H1 (cell line): Measurements from ENCODE around the gene RIMS1. TPM values are rescaled to one million over a fixed set of nuclear protein-coding genes. Genes with fewer than 3 reads are reported as not detected.

ENCODE experiments used
- CTCF ChIA-PET: fragments of 300-600 bp; sonication (Branson Sonifier 250); formaldehyde crosslinking; loops from one replicate; lab custom pipeline; 2021; ENCODE audit not compliant: partially characterized antibody; lab: Charles Lee
- POLR2A ChIA-PET: fragments of 300-600 bp; sonication (Branson Sonifier 250); formaldehyde crosslinking; loops from one replicate; lab custom pipeline; 2021; ENCODE audit warnings: inconsistent platforms; ENCODE audit not compliant: partially characterized antibody; lab: Charles Lee
- DNase-seq, 2 experiments: peaks; one replicate each; pipeline versions ENCODE4 v3.0.0 to v3.0.0-alpha.2; 2010 to 2022; ENCODE audit warnings: low spot score in 2 of 2, low read depth in 1 of 2, mixed read lengths in 1 of 2
- FAIRE-seq: peaks from 2 replicates; lab custom pipeline; 2011; peaks lifted over from hg19 to GRCh38; lab: Jason Lieb, UNC
- H2AFZ ChIP-seq: 2 replicates; pipeline ENCODE4 v1.8.1; 2012; ENCODE audit warnings: low read length, inconsistent platforms
- H2AK5ac ChIP-seq: 2 replicates; pipeline ENCODE4 v1.6.1; 2013; ENCODE audit warnings: low read depth, low read length
- H2BK120ac ChIP-seq: replicated peaks from 2 replicates; pipeline ENCODE3; 2013; ENCODE audit warnings: low read depth, low read length, inconsistent platforms
- H2BK12ac ChIP-seq: 2 replicates; pipeline ENCODE4 v1.6.1; 2013; ENCODE audit warnings: low read depth, low read length
- H2BK15ac ChIP-seq: 2 replicates; pipeline ENCODE4 v1.6.1; 2013; ENCODE audit warnings: low read length
- H2BK20ac ChIP-seq: 2 replicates; pipeline ENCODE4 v1.6.1; 2013; ENCODE audit warnings: low read length
- H2BK5ac ChIP-seq: 2 replicates; pipeline ENCODE4 v1.6.1; 2013; ENCODE audit warnings: low read depth, low read length
- H3K14ac ChIP-seq: 2 replicates; pipeline ENCODE4 v1.6.1; 2013; ENCODE audit warnings: inconsistent platforms; ENCODE audit not compliant: insufficient read length
- H3K18ac ChIP-seq: 2 replicates; pipeline ENCODE4 v1.6.1; 2013; ENCODE audit warnings: low read length; ENCODE audit errors: extremely low read depth
- H3K23ac ChIP-seq: 2 replicates; pipeline ENCODE4 v1.6.1; 2013; ENCODE audit warnings: inconsistent platforms; ENCODE audit not compliant: insufficient read length
- H3K23me2 ChIP-seq: 2 replicates; pipeline ENCODE4 v1.6.1; 2013; ENCODE audit warnings: low read depth, low read length
- H3K27ac ChIP-seq: 2 replicates; pipeline ENCODE4 v1.6.1; 2011; ENCODE audit warnings: low read depth, low read length, inconsistent platforms
- H3K27me3 ChIP-seq, 4 experiments: replicated peaks in 1 of 4; 1 replicate in 1 of 4; 2 replicates in 3 of 4; pipeline versions ENCODE4 v1.6.1 to v1.8.1; 2011 to 2013; ENCODE audit warnings: low read length in 3 of 4, mild to moderate bottlenecking in 3 of 4, inconsistent platforms in 2 of 4, mixed read lengths in 2 of 4, moderate library complexity in 1 of 4; ENCODE audit not compliant: control insufficient read depth in 3 of 4, insufficient read depth in 3 of 4; ENCODE audit errors: extremely low read depth in 1 of 4
- H3K36me3 ChIP-seq, 4 experiments: 2 replicates each; pipeline versions ENCODE4 v1.6.1 to v1.8.1; 2011 to 2013; ENCODE audit warnings: mild to moderate bottlenecking in 4 of 4, low read length in 3 of 4, moderate library complexity in 2 of 4, control low read depth in 1 of 4, inconsistent platforms in 1 of 4; ENCODE audit not compliant: insufficient read depth in 4 of 4, control insufficient read depth in 2 of 4
- H3K4ac ChIP-seq: replicated peaks from 2 replicates; pipeline ENCODE3; 2013; ENCODE audit warnings: low read length, low read depth, mixed read lengths, inconsistent platforms; ENCODE audit not compliant: insufficient read length
- H3K4me1 ChIP-seq, 4 experiments: replicated peaks in 1 of 4; 1 replicate in 1 of 4; 2 replicates in 3 of 4; pipeline versions ENCODE4 v1.6.1 to v1.8.1; 2011 to 2013; ENCODE audit warnings: low read length in 3 of 4, inconsistent platforms in 2 of 4, mixed read lengths in 1 of 4; ENCODE audit not compliant: insufficient read depth in 4 of 4, control insufficient read depth in 3 of 4
- H3K4me2 ChIP-seq, 2 experiments: 2 replicates each; pipeline versions ENCODE4 v1.6.1 to v1.8.1; 2011 to 2013; ENCODE audit warnings: low read depth in 2 of 2, low read length in 2 of 2, control low read depth in 1 of 2, inconsistent platforms in 1 of 2, mild to moderate bottlenecking in 1 of 2; ENCODE audit not compliant: insufficient read depth in 1 of 2
- H3K4me3 ChIP-seq, 4 experiments: fragments of 200-600, 300-600 bp in 1 of 4; sonication (generic), shearing (Covaris generic), sonication (Bioruptor Twin) in 1 of 4; 2 replicates each; pipeline versions ENCODE4 v1.5.1 to v1.8.1; 2011 to 2016; ENCODE audit warnings: low read length in 4 of 4, low read depth in 3 of 4, control low read depth in 2 of 4, inconsistent platforms in 2 of 4, mild to moderate bottlenecking in 2 of 4, mixed read lengths in 1 of 4, moderate library complexity in 1 of 4; ENCODE audit not compliant: insufficient read depth in 2 of 4; ENCODE audit errors: extremely low read depth in 1 of 4
- H3K56ac ChIP-seq: replicated peaks from 2 replicates; pipeline ENCODE3; 2013; ENCODE audit warnings: low read depth, mild to moderate bottlenecking, mixed read lengths, low read length, inconsistent platforms; ENCODE audit not compliant: insufficient read length
- H3K79me1 ChIP-seq: 2 replicates; pipeline ENCODE4 v1.6.1; 2013; ENCODE audit warnings: low read depth, low read length, control low read depth
- H3K79me2 ChIP-seq, 2 experiments: 2 replicates each; pipeline versions ENCODE4 v1.6.1 to v1.8.1; 2012 to 2013; ENCODE audit warnings: low read length in 2 of 2, mild to moderate bottlenecking in 2 of 2, inconsistent platforms in 1 of 2; ENCODE audit not compliant: insufficient read depth in 2 of 2, control insufficient read depth in 1 of 2
- H3K9ac ChIP-seq, 4 experiments: replicated peaks in 1 of 4; 1 replicate in 1 of 4; 2 replicates in 3 of 4; pipeline versions ENCODE4 v1.6.1 to v1.8.1; 2011 to 2013; ENCODE audit warnings: low read depth in 3 of 4, low read length in 3 of 4, control low read depth in 2 of 4, mild to moderate bottlenecking in 2 of 4, moderate library complexity in 2 of 4, inconsistent platforms in 1 of 4; ENCODE audit errors: extremely low read depth in 1 of 4
- H3K9me3 ChIP-seq, 2 experiments: 2 replicates each; pipeline versions ENCODE4 v1.6.1 to v1.8.1; 2012 to 2013; ENCODE audit warnings: mild to moderate bottlenecking in 2 of 2, moderate library complexity in 2 of 2, control low read depth in 1 of 2, inconsistent platforms in 1 of 2, low read depth in 1 of 2, low read length in 1 of 2, mixed read lengths in 1 of 2; ENCODE audit not compliant: insufficient read depth in 2 of 2
- H4K20me1 ChIP-seq, 2 experiments: replicated peaks in 1 of 2; 2 replicates each; pipeline versions ENCODE3 to v1.8.1; 2011 to 2013; ENCODE audit warnings: inconsistent platforms in 2 of 2, low read length in 2 of 2, mild to moderate bottlenecking in 1 of 2; ENCODE audit not compliant: insufficient read depth in 2 of 2, control insufficient read depth in 1 of 2
- H4K5ac ChIP-seq: 2 replicates; pipeline ENCODE4 v1.6.1; 2013; ENCODE audit warnings: low read length, low read depth, mixed read lengths, inconsistent platforms; ENCODE audit not compliant: insufficient read length
- H4K8ac ChIP-seq: 2 replicates; pipeline ENCODE4 v1.8.0; 2013; ENCODE audit warnings: mild to moderate bottlenecking, moderate library complexity, low read length, inconsistent platforms; ENCODE audit not compliant: insufficient read depth; ENCODE audit errors: extremely low read depth
- H4K91ac ChIP-seq: replicated peaks from 2 replicates; pipeline ENCODE3; 2013; ENCODE audit warnings: low read length, mixed read lengths, inconsistent platforms; ENCODE audit not compliant: insufficient read length
- JUN ChIP-seq: IDR thresholded peaks from 2 replicates; pipeline ENCODE4 v1.6.1; 2011; ENCODE audit warnings: low read depth, mild to moderate bottlenecking, improper control_type of control experiment, low read length
- SIRT6 ChIP-seq: IDR thresholded peaks from one replicate; pipeline ENCODE4 v1.7.1; 2012; ENCODE audit warnings: low read length, inconsistent platforms
- SP2 ChIP-seq: IDR thresholded peaks from 2 replicates; pipeline ENCODE4 v1.6.1; 2012; ENCODE audit warnings: mild to moderate bottlenecking, low read length, inconsistent platforms
- polyA plus RNA-seq, 7 experiments: library from polyadenylated mRNA; depleted of rRNA in 3 of 7; stranded (reverse) in 5 of 7; unstranded in 2 of 7; fragments of >200 nt in 5 of 7; fragments of 200-250 nt in 2 of 7; gene quantifications; 1 replicate in 5 of 7; 2 replicates in 1 of 7; 4 replicates in 1 of 7; pipeline versions ENCODE4 v1.2.1 to v1.2.3, GENCODE V29; 2011 to 2013; ENCODE audit warnings: missing spikeins in 2 of 7, mixed read lengths in 2 of 7
- total RNA-seq: library from RNA; stranded (reverse); fragmentation: NEBNext Ultra II Directional; extraction: Animal tissue kit (Norgen Biotek cat#: 25700); gene quantifications from 2 replicates; pipeline ENCODE4 v1.2.1, GENCODE V29; 2021

Gene RIMS1
- total and polyA plus RNA-seq, 2 of the 8 experiments (the other 6 are each of a cell fraction or from before 2014, with no cell fraction given), result 0.63 to 2.3 TPM

DNA sequence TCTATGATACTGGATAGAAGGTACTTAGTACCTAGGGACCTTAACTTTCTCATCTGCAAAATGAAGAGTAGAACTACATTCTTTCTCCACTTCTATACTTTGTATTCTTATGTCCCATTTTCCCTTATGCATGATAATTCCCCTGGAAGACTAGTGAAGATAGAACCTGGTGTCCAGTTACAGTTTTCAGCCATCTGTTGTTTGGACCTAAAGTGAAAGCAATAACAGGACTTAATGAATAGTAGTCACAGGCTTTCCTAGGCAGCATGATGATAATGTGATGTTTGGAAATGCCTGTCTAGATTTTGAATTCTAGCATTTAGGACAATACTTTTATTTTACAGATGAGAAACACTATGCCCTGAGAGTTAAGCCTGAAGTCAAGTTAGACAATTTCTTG is 153.8 kb downstream of the RIMS1 start:
- no peak overlapping the region for H3K9ac ChIP-seq
- no peaks in the 10 kb centered on the region for H3K79me2 ChIP-seq
- H3K23me2 ChIP-seq, result no peaks in the 10 kb centered on the region
- H4K5ac ChIP-seq, result no peak overlapping the region
- H2AK5ac ChIP-seq, result no peak overlapping the region
- no peaks in the 10 kb centered on the region for H3K36me3 ChIP-seq
- POLR2A ChIA-PET, result no interaction called here
- H3K27me3 ChIP-seq, result no peaks in the 10 kb centered on the region
- no peaks in the 10 kb centered on the region for H4K20me1 ChIP-seq
- TF ChIP-seq SP2 (no peak), JUN (no peak), SIRT6 (no peak)
- no peak overlapping the region for H3K18ac ChIP-seq
- H4K91ac ChIP-seq, result no peak overlapping the region
- no peaks in the 10 kb centered on the region for H3K9me3 ChIP-seq
- DNase-seq, result no peak
- no peak overlapping the region for H2BK15ac ChIP-seq
- FAIRE-seq, result no peak
- no peak overlapping the region for H3K14ac ChIP-seq
- H3K27ac ChIP-seq, result no peak overlapping the region
- no peak overlapping the region for H2BK5ac ChIP-seq
- H3K4me3 ChIP-seq, result no peak overlapping the region
- H3K56ac ChIP-seq, result no peak overlapping the region
- H2BK120ac ChIP-seq, result no peak overlapping the region
- H3K4me2 ChIP-seq, result no peak overlapping the region
- H2BK12ac ChIP-seq, result no peak overlapping the region
- H3K23ac ChIP-seq, result no peak overlapping the region
- peaks cover 0 to 3% (median 0%) of the 10 kb centered on the region in 4 experiments; a peak in 2 of 7 replicates for H3K4me1 ChIP-seq
- no peak overlapping the region for H2AFZ ChIP-seq
- no peak overlapping the region for H3K4ac ChIP-seq
- CTCF ChIA-PET, result no interaction called here
- no peaks in the 10 kb centered on the region for H3K79me1 ChIP-seq
- H4K8ac ChIP-seq, result no peak overlapping the region
- no peak overlapping the region for H2BK20ac ChIP-seq
